Liver (tissue), 9 donors: ENCODE data around the gene SERPINI2. TPM values are rescaled to one million over a fixed set of nuclear protein-coding genes. Genes with fewer than 3 reads are reported as not detected.

Experiments used
- DNase-seq: peaks from one replicate; pipeline ENCODE4 v3.0.0-alpha.2; 2017; ENCODE audit warnings: low spot score
- H3K27ac ChIP-seq, 2 donors: one replicate each; pipeline ENCODE4 v1.7.0; 2013; ENCODE audit warnings: inconsistent platforms in 2 of 2, low read length in 2 of 2, control low read depth in 1 of 2, low read depth in 1 of 2, mild to moderate bottlenecking in 1 of 2
- H3K27me3 ChIP-seq, 4 donors: one replicate each; pipeline versions ENCODE4 v1.6.1 to v1.7.0; 2013; ENCODE audit warnings: low read length in 3 of 4, inconsistent platforms in 1 of 4, mild to moderate bottlenecking in 1 of 4, moderate library complexity in 1 of 4; ENCODE audit not compliant: control insufficient read depth in 4 of 4, insufficient read depth in 4 of 4
- H3K36me3 ChIP-seq, 4 donors: one replicate each; pipeline versions ENCODE4 v1.6.1 to v1.7.0; 2013; ENCODE audit warnings: low read length in 3 of 4, mild to moderate bottlenecking in 3 of 4, low read depth in 1 of 4, moderate library complexity in 1 of 4; ENCODE audit not compliant: control insufficient read depth in 4 of 4, insufficient read depth in 3 of 4
- H3K4me1 ChIP-seq, 4 donors: one replicate each; pipeline versions ENCODE4 v1.6.1 to v1.7.0; 2013; ENCODE audit warnings: low read length in 3 of 4, mild to moderate bottlenecking in 3 of 4, moderate library complexity in 1 of 4; ENCODE audit not compliant: control insufficient read depth in 4 of 4, insufficient read depth in 4 of 4
- H3K4me3 ChIP-seq, 3 donors: one replicate each; pipeline versions ENCODE4 v1.6.1 to v1.7.0; 2013; ENCODE audit warnings: low read length in 3 of 3, control low read depth in 1 of 3, low read depth in 1 of 3, mild to moderate bottlenecking in 1 of 3
- H3K9ac ChIP-seq, 2 donors: one replicate each; pipeline ENCODE4 v1.7.0; 2013; ENCODE audit warnings: low read length in 2 of 2, mild to moderate bottlenecking in 2 of 2, moderate library complexity in 2 of 2, control low read depth in 1 of 2, low read depth in 1 of 2
- H3K9me3 ChIP-seq, 4 donors: one replicate each; pipeline versions ENCODE4 v1.6.1 to v1.7.0; 2013; ENCODE audit warnings: low read length in 3 of 4; ENCODE audit not compliant: control insufficient read depth in 4 of 4
- ATF3 ChIP-seq: IDR thresholded peaks from 2 replicates; pipeline ENCODE4 v1.6.1; 2016; ENCODE audit warnings: antibody characterized with exemption
- CTCF ChIP-seq: fragments of 150-350 bp; IDR thresholded peaks from 2 replicates; pipeline ENCODE4 v1.5.1; 2017; ENCODE audit warnings: improper control_type of control experiment, low read depth, low read length; ENCODE audit not compliant: missing input control
- EGR1 ChIP-seq, 2 donors: IDR thresholded peaks; 2 replicates each; pipeline ENCODE4 v1.6.1; 2016 to 2018; ENCODE audit warnings: antibody characterized with exemption in 2 of 2, low read depth in 2 of 2
- FOXA1 ChIP-seq: IDR thresholded peaks from 2 replicates; pipeline ENCODE4 v1.6.1; 2016; ENCODE audit warnings: antibody characterized with exemption
- FOXA2 ChIP-seq: IDR thresholded peaks from 2 replicates; pipeline ENCODE4 v1.6.1; 2016; ENCODE audit warnings: antibody characterized with exemption
- GABPA ChIP-seq, 2 donors: IDR thresholded peaks in 1 of 2; conservative IDR thresholded peaks in 1 of 2; 2 replicates each; pipeline ENCODE4 v1.6.1; 2016; ENCODE audit warnings: antibody characterized with exemption in 2 of 2, mild to moderate bottlenecking in 1 of 2, moderate library complexity in 1 of 2
- HNF4A ChIP-seq, 2 donors: conservative IDR thresholded peaks; 2 replicates each; pipeline ENCODE4 v1.6.1; 2016; ENCODE audit warnings: antibody characterized with exemption in 2 of 2, mild to moderate bottlenecking in 2 of 2
- HNF4G ChIP-seq: IDR thresholded peaks from 2 replicates; pipeline ENCODE4 v1.6.1; 2016; ENCODE audit warnings: antibody characterized with exemption
- JUND ChIP-seq, 2 donors: IDR thresholded peaks; 2 replicates each; pipeline ENCODE4 v1.6.1; 2016; ENCODE audit warnings: antibody characterized with exemption in 2 of 2
- MAX ChIP-seq: IDR thresholded peaks from 2 replicates; pipeline ENCODE4 v1.6.1; 2016; ENCODE audit warnings: antibody characterized with exemption
- NR2F2 ChIP-seq: IDR thresholded peaks from 2 replicates; pipeline ENCODE4 v1.6.1; 2016; ENCODE audit warnings: antibody characterized with exemption
- REST ChIP-seq: IDR thresholded peaks from 2 replicates; pipeline ENCODE4 v1.6.1; 2016; ENCODE audit warnings: antibody characterized with exemption, mild to moderate bottlenecking
- RXRA ChIP-seq, 2 donors: IDR thresholded peaks; 2 replicates each; pipeline ENCODE4 v1.6.1; 2017 to 2018; ENCODE audit warnings: antibody characterized with exemption in 2 of 2, mild to moderate bottlenecking in 1 of 2
- SP1 ChIP-seq: IDR thresholded peaks from 2 replicates; pipeline ENCODE4 v1.6.1; 2018; ENCODE audit warnings: antibody characterized with exemption, mild to moderate bottlenecking
- TAF1 ChIP-seq: conservative IDR thresholded peaks from 2 replicates; pipeline ENCODE4 v1.6.1; 2016; ENCODE audit warnings: antibody characterized with exemption, mild to moderate bottlenecking
- YY1 ChIP-seq: IDR thresholded peaks from 2 replicates; pipeline ENCODE4 v1.6.1; 2016; ENCODE audit warnings: antibody characterized with exemption, mild to moderate bottlenecking
- ZBTB33 ChIP-seq: IDR thresholded peaks from 2 replicates; pipeline ENCODE4 v1.6.1; 2016; ENCODE audit warnings: antibody characterized with exemption
- WGBS: extraction: QIAGEN DNeasy Blood & Tissue Kit; methylation state at CpG from one replicate; pipeline ENCODE4 v1.1.7; 2013; 5-methylcytosine and 5-hydroxymethylcytosine counted together
- polyA plus RNA-seq, 2 donors: library from polyadenylated mRNA; stranded (reverse) in 1 of 2; unstranded in 1 of 2; fragments of 200-250 nt in 1 of 2; fragments of >200 nt in 1 of 2; fragmentation: Nextera tagmentation in 1 of 2; extraction: Ambion mirVana in 1 of 2; gene quantifications; one replicate each; pipeline versions ENCODE4 v1.2.1 to v1.2.3, GENCODE V29; 2013 to 2015
- total RNA-seq, 2 donors: library from RNA; depleted of rRNA; stranded (reverse); fragments of >200 nt; gene quantifications; one replicate each; pipeline ENCODE4 v1.2.3, GENCODE V29; 2014
- donor health status: healthy.
- donor health status: healthy.
- donor health status: healthy.
- donor health status: healthy.
- donor health status: healthy.

SERPINI2 gene
- total and polyA plus RNA-seq, 4 donors, result not detected

GRCh38 chr3:167409611-167410010, 64.2 kb downstream of the SERPINI2 start:
- TF ChIP-seq TAF1, result no peak
- no peak for TF ChIP-seq RXRA (IDR thresholded peaks at IDR 0.05)
- TF ChIP-seq SP1, result no peak
- TF ChIP-seq REST, result no peak
- no peak for TF ChIP-seq JUND (IDR thresholded peaks at IDR 0.05)
- no peak for TF ChIP-seq YY1
- TF ChIP-seq FOXA1, result no peak
- TF ChIP-seq ZBTB33, result no peak
- TF ChIP-seq GABPA (IDR thresholded peaks at IDR 0.05 in 1 of 2, conservative IDR thresholded peaks at IDR 0.05 in 1 of 2), result no peak
- no peak for TF ChIP-seq HNF4A (conservative IDR thresholded peaks at IDR 0.05)
- TF ChIP-seq FOXA2, result no peak
- no peak for TF ChIP-seq NR2F2
- no peak for TF ChIP-seq MAX
- TF ChIP-seq HNF4G, result no peak
- no peak for TF ChIP-seq EGR1 (IDR thresholded peaks at IDR 0.05; ENCODE audit: low read depth in 2 of 2)
- TF ChIP-seq CTCF, result no peak
- TF ChIP-seq ATF3, result no peak
- 77% methylated on average over 1 of the region's 1 CpG for WGBS
- no peak for DNase-seq
- no peak overlapping the region for H3K27ac ChIP-seq
- no peaks in the 10 kb centered on the region for H3K36me3 ChIP-seq
- H3K9me3 ChIP-seq, result no peaks in the 10 kb centered on the region
- peaks cover 0 to 1% (median 0%) of the 10 kb centered on the region in 4 donors for H3K4me1 ChIP-seq
- H3K27me3 ChIP-seq, result no peaks in the 10 kb centered on the region
- H3K4me3 ChIP-seq, result no peak overlapping the region
- no peak overlapping the region for H3K9ac ChIP-seq
